Lower leg skin (tissue), 3 donors: ENCODE results near the gene R3HDML.

Source experiments
- POLR2A ChIP-seq, 2 donors: fragments of 450-650 bp; IDR thresholded peaks; one replicate each; pipeline ENCODE4 v1.6.1; 2016 to 2017; ENCODE audit warnings: antibody characterized with exemption in 2 of 2, mild to moderate bottlenecking in 1 of 2, moderate library complexity in 1 of 2
- TF ChIP-seq, protein P1 (sequence below), 3 donors: fragments of 450-650 bp; IDR thresholded peaks; one replicate each; pipeline ENCODE4 v1.5.1; 2016; ENCODE audit warnings: antibody characterized with exemption in 3 of 3, mild to moderate bottlenecking in 3 of 3, moderate library complexity in 2 of 3

DNA sequence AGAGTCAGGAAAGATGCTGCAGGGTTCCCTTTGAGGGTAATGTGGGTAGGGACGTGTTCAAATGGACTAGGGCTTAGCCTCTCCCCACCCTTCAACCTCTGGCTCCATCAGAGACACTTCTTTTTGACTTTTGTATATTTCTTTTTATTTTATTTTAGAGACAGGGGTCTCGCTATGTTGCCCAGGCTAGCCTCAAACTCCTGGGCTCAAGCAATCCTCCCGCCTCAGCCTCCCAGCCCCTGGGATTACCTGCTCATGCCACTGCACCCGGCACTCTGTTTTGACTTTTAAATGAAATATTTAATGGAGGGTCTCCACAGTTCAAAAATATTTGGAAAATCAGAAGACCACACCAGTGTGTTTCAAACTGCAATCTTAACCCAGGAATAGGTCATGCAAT lies 27.2 kb downstream of the R3HDML start:
- TF ChIP-seq, protein P1, sequence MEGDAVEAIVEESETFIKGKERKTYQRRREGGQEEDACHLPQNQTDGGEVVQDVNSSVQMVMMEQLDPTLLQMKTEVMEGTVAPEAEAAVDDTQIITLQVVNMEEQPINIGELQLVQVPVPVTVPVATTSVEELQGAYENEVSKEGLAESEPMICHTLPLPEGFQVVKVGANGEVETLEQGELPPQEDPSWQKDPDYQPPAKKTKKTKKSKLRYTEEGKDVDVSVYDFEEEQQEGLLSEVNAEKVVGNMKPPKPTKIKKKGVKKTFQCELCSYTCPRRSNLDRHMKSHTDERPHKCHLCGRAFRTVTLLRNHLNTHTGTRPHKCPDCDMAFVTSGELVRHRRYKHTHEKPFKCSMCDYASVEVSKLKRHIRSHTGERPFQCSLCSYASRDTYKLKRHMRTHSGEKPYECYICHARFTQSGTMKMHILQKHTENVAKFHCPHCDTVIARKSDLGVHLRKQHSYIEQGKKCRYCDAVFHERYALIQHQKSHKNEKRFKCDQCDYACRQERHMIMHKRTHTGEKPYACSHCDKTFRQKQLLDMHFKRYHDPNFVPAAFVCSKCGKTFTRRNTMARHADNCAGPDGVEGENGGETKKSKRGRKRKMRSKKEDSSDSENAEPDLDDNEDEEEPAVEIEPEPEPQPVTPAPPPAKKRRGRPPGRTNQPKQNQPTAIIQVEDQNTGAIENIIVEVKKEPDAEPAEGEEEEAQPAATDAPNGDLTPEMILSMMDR (IDR thresholded peaks at IDR 0.05): no peak
- no peak for TF ChIP-seq POLR2A (IDR thresholded peaks at IDR 0.05)
